ENCODE results near the gene HPX. TPM values are rescaled to one million over a fixed set of nuclear protein-coding genes. Genes with fewer than 3 reads are reported as not detected.

HPX gene
- total RNA-seq, 2 donors from 2014 or later = 3.9 to 6.0 TPM

DNA sequence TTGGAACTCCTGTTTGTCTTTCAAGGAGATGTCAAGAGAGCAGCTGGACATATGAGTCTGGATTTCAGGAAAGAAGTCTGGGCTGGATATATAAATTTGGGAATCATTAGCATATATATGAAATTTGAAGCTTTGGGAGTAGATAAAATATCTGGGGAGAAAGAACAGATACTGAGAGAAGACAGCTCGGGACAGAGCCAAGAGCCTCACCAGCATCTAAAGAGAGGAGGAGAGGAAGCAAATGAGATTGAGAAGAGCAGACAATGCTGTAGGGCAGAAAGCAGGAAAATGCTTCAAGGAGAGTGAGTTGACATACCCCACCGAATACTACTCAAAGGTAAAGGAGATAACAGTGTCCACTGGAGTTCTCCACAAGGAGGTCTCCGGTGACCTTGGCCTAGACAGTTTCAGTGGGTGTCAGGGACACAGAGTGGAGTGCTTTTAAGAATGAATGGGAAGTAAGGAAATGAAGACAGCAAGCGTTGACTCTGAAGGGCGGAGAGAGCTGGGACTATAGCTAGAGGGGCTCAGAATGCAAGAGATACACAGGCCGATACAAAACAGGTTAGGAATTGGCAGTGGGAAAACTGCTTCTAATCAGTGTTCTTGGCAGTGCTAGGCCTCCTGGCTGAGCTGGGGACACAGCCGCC, 22.8 kb downstream of the HPX start:
- Mint-ChIP-seq H3K27me3 (ENCODE audit: insufficient read depth) (peaks cover 28% of the 10 kb centered on the region), H3K9me3 (no peaks in the 10 kb centered on the region), H3K36me3 (ENCODE audit: low read depth) (no peaks in the 10 kb centered on the region), H3K4me1 (peaks cover 3% of the 10 kb centered on the region), H3K27ac (no peak overlapping the region), H3K4me3 (no peak overlapping the region)
- Histone ChIP-seq H3K27ac (ENCODE audit: low read depth, low read length) (no peak overlapping the region), H3K4me1 (ENCODE audit: control insufficient read depth, insufficient read depth, low read length) (no peaks in the 10 kb centered on the region), H3K4me3 (ENCODE audit: low read length) (peak overlapping the region; percentile 80), H3K9me3 (ENCODE audit: control insufficient read depth, low read length) (no peaks in the 10 kb centered on the region), H3K36me3 (ENCODE audit: control insufficient read depth, insufficient read depth, low read length) (no peaks in the 10 kb centered on the region), H3K9ac (ENCODE audit: extremely low read depth, low read length, poor library complexity, severe bottlenecking) (peak overlapping the region; percentile 1), H3K27me3 (ENCODE audit: control insufficient read depth, insufficient read depth, low read length, poor library complexity, severe bottlenecking) (peaks cover 23% of the 10 kb centered on the region)
- TF ChIP-seq, protein P1, sequence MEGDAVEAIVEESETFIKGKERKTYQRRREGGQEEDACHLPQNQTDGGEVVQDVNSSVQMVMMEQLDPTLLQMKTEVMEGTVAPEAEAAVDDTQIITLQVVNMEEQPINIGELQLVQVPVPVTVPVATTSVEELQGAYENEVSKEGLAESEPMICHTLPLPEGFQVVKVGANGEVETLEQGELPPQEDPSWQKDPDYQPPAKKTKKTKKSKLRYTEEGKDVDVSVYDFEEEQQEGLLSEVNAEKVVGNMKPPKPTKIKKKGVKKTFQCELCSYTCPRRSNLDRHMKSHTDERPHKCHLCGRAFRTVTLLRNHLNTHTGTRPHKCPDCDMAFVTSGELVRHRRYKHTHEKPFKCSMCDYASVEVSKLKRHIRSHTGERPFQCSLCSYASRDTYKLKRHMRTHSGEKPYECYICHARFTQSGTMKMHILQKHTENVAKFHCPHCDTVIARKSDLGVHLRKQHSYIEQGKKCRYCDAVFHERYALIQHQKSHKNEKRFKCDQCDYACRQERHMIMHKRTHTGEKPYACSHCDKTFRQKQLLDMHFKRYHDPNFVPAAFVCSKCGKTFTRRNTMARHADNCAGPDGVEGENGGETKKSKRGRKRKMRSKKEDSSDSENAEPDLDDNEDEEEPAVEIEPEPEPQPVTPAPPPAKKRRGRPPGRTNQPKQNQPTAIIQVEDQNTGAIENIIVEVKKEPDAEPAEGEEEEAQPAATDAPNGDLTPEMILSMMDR (conservative IDR thresholded peaks at IDR 0.05) = no peak
- WGBS, 2 experiments (ENCODE audit: insufficient coverage in 1 of 2, insufficient read length in 1 of 2) = 54 to 57% methylated on average over 7 of the region's 7 CpGs
- DNase-seq = no peak

DNA sequence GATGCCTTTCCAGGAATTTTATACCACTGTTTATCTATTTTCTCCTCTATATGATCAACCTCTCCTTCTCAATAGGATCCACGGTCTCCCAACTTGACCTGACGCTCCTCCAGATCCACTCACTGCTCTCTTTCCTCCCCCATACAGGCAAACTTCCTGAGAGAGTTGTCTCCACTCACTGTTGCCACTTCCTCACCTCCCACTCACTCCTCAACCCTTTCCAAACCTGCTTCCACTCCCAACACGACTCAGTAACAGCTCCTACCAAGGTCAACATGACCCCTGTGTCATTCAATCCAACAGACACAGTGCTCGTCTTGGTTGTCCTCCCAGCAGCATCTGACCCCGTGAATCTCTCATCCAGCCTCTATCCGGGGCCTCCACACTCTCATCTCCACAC, 25.0 kb downstream of the HPX start:
- Mint-ChIP-seq H3K9me3 (no peaks in the 10 kb centered on the region), H3K27me3 (ENCODE audit: insufficient read depth) (peaks cover 12% of the 10 kb centered on the region), H3K4me3 (no peak overlapping the region), H3K36me3 (ENCODE audit: low read depth) (no peaks in the 10 kb centered on the region), H3K27ac (no peak overlapping the region), H3K4me1 (peaks cover 5% of the 10 kb centered on the region)
- peaks cover 14% of the 10 kb centered on the region for H3K27me3 ChIP-seq (ENCODE audit: control insufficient read depth, insufficient read depth, low read length, poor library complexity, severe bottlenecking)
- no peak overlapping the region for H3K4me3 ChIP-seq (ENCODE audit: low read length)
- WGBS, 2 experiments (ENCODE audit: insufficient coverage in 1 of 2, insufficient read length in 1 of 2) = 89 to 93% methylated on average over 5 to 6 of the region's 6 CpGs
- no peaks in the 10 kb centered on the region for H3K4me1 ChIP-seq (ENCODE audit: control insufficient read depth, insufficient read depth, low read length)
- H3K9ac ChIP-seq (ENCODE audit: extremely low read depth, low read length, poor library complexity, severe bottlenecking) = no peak overlapping the region
- no peaks in the 10 kb centered on the region for H3K36me3 ChIP-seq (ENCODE audit: control insufficient read depth, insufficient read depth, low read length)
- no peak overlapping the region for H3K27ac ChIP-seq (ENCODE audit: low read depth, low read length)
- TF ChIP-seq, protein P1 (conservative IDR thresholded peaks at IDR 0.05) = no peak
- H3K9me3 ChIP-seq (ENCODE audit: control insufficient read depth, low read length) = no peaks in the 10 kb centered on the region
- no peak for DNase-seq

DNA sequence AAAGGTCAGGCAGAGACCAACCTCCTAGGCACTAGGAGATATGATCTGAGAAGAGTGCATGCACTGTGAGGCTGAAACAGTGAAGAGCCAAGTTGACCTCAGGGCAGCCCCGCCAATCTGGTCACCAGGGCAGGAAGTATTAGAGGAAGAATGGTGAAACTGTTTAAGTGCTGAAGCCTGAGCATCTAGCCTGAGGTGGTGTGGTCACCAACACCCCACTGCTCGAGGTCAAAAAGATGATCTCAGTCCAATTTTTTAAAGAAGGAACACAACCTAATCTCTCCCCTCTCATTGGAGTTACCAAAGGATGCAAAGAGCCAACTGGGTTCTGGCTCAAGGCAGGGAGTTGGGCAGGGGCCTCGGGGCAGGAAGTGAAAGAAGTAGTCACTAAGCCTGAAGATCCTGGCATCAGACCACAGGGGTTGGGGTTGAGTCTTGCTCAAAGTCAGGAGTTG, 25.9 kb downstream of the HPX start:
- H3K27me3 ChIP-seq (ENCODE audit: control insufficient read depth, insufficient read depth, low read length, poor library complexity, severe bottlenecking) = peaks cover 5% of the 10 kb centered on the region
- Mint-ChIP-seq H3K36me3 (ENCODE audit: low read depth) (no peaks in the 10 kb centered on the region), H3K4me3 (no peak overlapping the region), H3K27me3 (ENCODE audit: insufficient read depth) (peaks cover 4% of the 10 kb centered on the region), H3K9me3 (no peaks in the 10 kb centered on the region), H3K4me1 (peaks cover 5% of the 10 kb centered on the region), H3K27ac (no peak overlapping the region)
- H3K9ac ChIP-seq (ENCODE audit: extremely low read depth, low read length, poor library complexity, severe bottlenecking) = no peak overlapping the region
- H3K4me1 ChIP-seq (ENCODE audit: control insufficient read depth, insufficient read depth, low read length) = no peaks in the 10 kb centered on the region
- H3K4me3 ChIP-seq (ENCODE audit: low read length) = no peak overlapping the region
- no peaks in the 10 kb centered on the region for H3K36me3 ChIP-seq (ENCODE audit: control insufficient read depth, insufficient read depth, low read length)
- H3K27ac ChIP-seq (ENCODE audit: low read depth, low read length) = no peak overlapping the region
- WGBS, 2 experiments (ENCODE audit: insufficient coverage in 1 of 2, insufficient read length in 1 of 2) = 92 to 94% methylated on average over 2 to 3 of the region's 3 CpGs
- TF ChIP-seq, protein P1 (conservative IDR thresholded peaks at IDR 0.05) = no peak
- no peaks in the 10 kb centered on the region for H3K9me3 ChIP-seq (ENCODE audit: control insufficient read depth, low read length)
- no peak for DNase-seq

Data from endodermal cell (in vitro differentiated cells).